SJSA1 (cell line): ENCODE data around the gene HCST. TPM values are rescaled to one million over a fixed set of nuclear protein-coding genes. Genes with fewer than 3 reads are reported as not detected.
A peak's percentile ranks its signal among the peaks of the same experiment; 100 is the strongest.

ENCODE experiments used
- DNase-seq, 2 experiments: peaks; one replicate each; pipeline ENCODE4 v3.0.0-alpha.2; 2015 to 2020; ENCODE audit warnings: low spot score in 2 of 2, low read depth in 1 of 2
- H3K27ac ChIP-seq: fragments of 250-450 bp; sonication (Bioruptor Pico); 2 replicates; pipeline ENCODE4 v1.5.1; 2020; ENCODE audit warnings: mild to moderate bottlenecking, moderate library complexity
- H3K27me3 ChIP-seq: fragments of 250-450 bp; sonication (Bioruptor Pico); replicated peaks from 2 replicates; pipeline ENCODE4 v1.5.1; 2020; ENCODE audit warnings: mild to moderate bottlenecking, moderate library complexity
- H3K36me3 ChIP-seq: fragments of 250-450 bp; sonication (Bioruptor Pico); 2 replicates; pipeline ENCODE4 v1.5.1; 2020; ENCODE audit warnings: mild to moderate bottlenecking
- H3K4me1 ChIP-seq: fragments of 250-450 bp; sonication (Bioruptor Pico); replicated peaks from 2 replicates; pipeline ENCODE4 v1.6.1; 2021; ENCODE audit warnings: mild to moderate bottlenecking
- H3K4me3 ChIP-seq: fragments of 250-450 bp; sonication (Bioruptor Pico); 2 replicates; pipeline ENCODE4 v1.5.1; 2020; ENCODE audit warnings: mild to moderate bottlenecking
- H3K9me3 ChIP-seq: fragments of 250-450 bp; sonication (Bioruptor Pico); replicated peaks from 2 replicates; pipeline ENCODE4 v1.5.1; 2020; ENCODE audit warnings: mild to moderate bottlenecking
- total RNA-seq: library from RNA; depleted of rRNA; stranded (reverse); fragments of >200 nt; shearing (Covaris generic); gene quantifications from 2 replicates; pipeline ENCODE4 v1.2.3, GENCODE V29; 2014; rRNA removed

The HCST gene, protein sequence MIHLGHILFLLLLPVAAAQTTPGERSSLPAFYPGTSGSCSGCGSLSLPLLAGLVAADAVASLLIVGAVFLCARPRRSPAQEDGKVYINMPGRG
- 9.1 TPM in 1 of 2 replicates, not detected in the other for total RNA-seq

GRCh38 chr19:35901854-35902661, at the start of gene HCST:
Gene HCST, plus strand, starts transcription at chr19:35902529. Its CDS starts 65 bp downstream, at chr19:35902594.
- Histone ChIP-seq H3K4me1 (peaks cover 25% of the 10 kb centered on the region), H3K27me3 (no peaks in the 10 kb centered on the region), H3K9me3 (no peaks in the 10 kb centered on the region), H3K4me3 (no peak within 1 kb of the TSS), H3K36me3 (peaks cover 10% of the 10 kb centered on the region; the same call in 1 of the 2 replicates), H3K27ac (peak within 1 kb of the TSS; percentile 39)
- no peak for DNase-seq

GRCh38 chr19:35853038-35853756, 49.1 kb upstream of the HCST start:
- Histone ChIP-seq H3K27ac (no peak overlapping the region), H3K4me3 (no peak overlapping the region), H3K27me3 (peaks cover 51% of the 10 kb centered on the region), H3K9me3 (no peaks in the 10 kb centered on the region), H3K4me1 (no peaks in the 10 kb centered on the region), H3K36me3 (no peaks in the 10 kb centered on the region)
- no peak for DNase-seq

DNA sequence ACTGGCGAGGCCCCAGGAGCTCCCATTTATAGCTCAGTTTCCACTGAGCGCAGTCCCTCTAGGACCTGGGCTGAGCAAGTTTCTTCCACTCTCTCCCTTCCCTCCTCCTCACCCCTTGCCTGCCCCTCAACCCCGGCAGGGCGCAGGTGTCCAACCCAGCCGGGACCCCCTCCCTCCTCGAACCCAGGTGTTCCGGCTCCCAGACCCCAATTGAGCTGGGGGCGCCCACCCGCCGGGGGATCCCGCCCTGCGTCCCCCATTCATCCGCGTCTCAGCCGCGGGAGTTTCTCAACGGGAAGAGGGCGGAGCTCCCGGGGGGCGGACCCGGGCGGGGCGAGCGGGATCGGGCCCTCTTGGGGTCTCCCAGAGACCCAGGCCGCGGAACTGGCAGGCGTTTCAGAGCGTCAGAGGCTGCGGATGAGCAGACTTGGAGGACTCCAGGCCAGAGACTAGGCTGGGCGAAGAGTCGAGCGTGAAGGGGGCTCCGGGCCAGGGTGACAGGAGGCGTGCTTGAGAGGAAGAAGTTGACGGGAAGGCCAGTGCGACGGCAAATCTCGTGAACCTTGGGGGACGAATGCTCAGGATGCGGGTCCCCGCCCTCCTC, 45.7 kb upstream of the HCST start, which contains the start of gene KIRREL2:
Gene KIRREL2 (plus strand): TSS at position 366 of the 604 bp plus-strand sequence. CDS start 209 bp downstream, at position 575.
- Histone ChIP-seq H3K4me1 (no peaks in the 10 kb centered on the region), H3K27ac (no peak within 1 kb of the TSS), H3K4me3 (no peak within 1 kb of the TSS), H3K27me3 (peaks cover 79% of the 10 kb centered on the region), H3K36me3 (no peaks in the 10 kb centered on the region), H3K9me3 (no peaks in the 10 kb centered on the region)
- DNase-seq: no peak

GRCh38 chr19:35858311-35858710, 44.0 kb upstream of the HCST start:
- Histone ChIP-seq H3K27ac (no peak overlapping the region), H3K4me3 (no peak overlapping the region), H3K9me3 (no peaks in the 10 kb centered on the region), H3K27me3 (peaks cover 75% of the 10 kb centered on the region), H3K4me1 (no peaks in the 10 kb centered on the region), H3K36me3 (no peaks in the 10 kb centered on the region)
- DNase-seq: no peak

GRCh38 chr19:35859414-35859813, 42.9 kb upstream of the HCST start:
- H3K27ac ChIP-seq: no peak overlapping the region
- H3K9me3 ChIP-seq: no peaks in the 10 kb centered on the region
- H3K36me3 ChIP-seq: no peaks in the 10 kb centered on the region
- DNase-seq: no peak
- no peak overlapping the region for H3K4me3 ChIP-seq
- peaks cover 71% of the 10 kb centered on the region for H3K27me3 ChIP-seq
- no peaks in the 10 kb centered on the region for H3K4me1 ChIP-seq

DNA sequence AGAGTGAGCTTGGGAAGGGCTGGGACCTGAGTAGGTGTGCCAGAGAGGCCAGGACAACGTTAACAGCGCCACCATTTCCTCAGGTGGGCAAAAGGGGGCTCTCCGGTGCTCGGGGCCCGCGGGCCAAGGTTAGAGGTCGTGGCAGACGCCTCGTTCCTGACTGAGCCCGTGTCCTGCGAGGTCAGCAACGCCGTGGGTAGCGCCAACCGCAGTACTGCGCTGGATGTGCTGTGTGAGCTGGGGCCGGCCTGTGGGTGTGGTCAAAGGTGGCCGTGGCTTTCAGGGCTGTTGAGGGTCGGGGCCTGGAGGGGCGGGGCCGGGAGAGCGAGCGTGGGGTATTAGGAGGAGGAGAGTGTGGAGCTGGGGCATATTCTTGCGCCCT, 41.9 kb upstream of the HCST start:
- Histone ChIP-seq H3K9me3 (no peaks in the 10 kb centered on the region), H3K4me1 (no peaks in the 10 kb centered on the region), H3K27ac (no peak overlapping the region), H3K36me3 (no peaks in the 10 kb centered on the region), H3K4me3 (no peak overlapping the region), H3K27me3 (peaks cover 61% of the 10 kb centered on the region)
- DNase-seq: no peak

DNA sequence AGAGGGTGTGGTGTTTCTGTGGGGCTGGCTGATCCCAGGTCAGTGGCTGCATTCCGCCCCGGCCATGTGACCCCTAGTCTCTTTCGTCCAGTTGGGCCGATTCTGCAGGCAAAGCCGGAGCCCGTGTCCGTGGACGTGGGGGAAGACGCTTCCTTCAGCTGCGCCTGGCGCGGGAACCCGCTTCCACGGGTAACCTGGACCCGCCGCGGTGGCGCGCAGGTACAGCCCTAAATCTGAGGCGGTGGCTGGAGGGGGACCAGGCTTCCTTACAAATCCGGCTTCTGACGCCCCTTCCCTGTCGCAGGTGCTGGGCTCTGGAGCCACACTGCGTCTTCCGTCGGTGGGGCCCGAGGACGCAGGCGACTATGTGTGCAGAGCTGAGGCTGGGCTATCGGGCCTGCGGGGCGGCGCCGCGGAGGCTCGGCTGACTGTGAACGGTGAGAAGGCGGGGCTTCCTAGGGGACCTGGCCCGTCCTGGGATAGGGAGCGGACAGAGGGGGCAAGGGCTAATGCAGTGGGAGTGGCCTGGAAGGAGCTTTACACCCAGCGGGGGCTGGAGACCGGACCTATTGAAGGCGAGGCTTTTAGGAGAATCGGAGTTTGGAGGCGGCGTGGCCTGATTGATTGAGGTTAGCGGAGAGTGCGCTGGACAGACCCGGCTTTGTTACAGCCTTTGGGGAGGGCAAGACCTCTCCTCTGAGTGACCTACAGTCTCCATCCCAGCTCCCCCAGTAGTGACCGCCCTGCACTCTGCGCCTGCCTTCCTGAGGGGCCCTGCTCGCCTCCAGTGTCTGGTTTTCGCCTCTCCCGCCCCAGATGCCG, 41.3 kb upstream of the HCST start:
- H3K9me3 ChIP-seq: no peaks in the 10 kb centered on the region
- DNase-seq: no peak
- H3K27me3 ChIP-seq: peaks cover 57% of the 10 kb centered on the region
- no peak overlapping the region for H3K4me3 ChIP-seq
- no peaks in the 10 kb centered on the region for H3K36me3 ChIP-seq
- H3K4me1 ChIP-seq: no peaks in the 10 kb centered on the region
- no peak overlapping the region for H3K27ac ChIP-seq

GRCh38 chr19:35861640-35862160, 40.6 kb upstream of the HCST start:
- Histone ChIP-seq H3K36me3 (no peaks in the 10 kb centered on the region), H3K9me3 (no peaks in the 10 kb centered on the region), H3K4me1 (no peaks in the 10 kb centered on the region), H3K27ac (no peak overlapping the region), H3K4me3 (no peak overlapping the region), H3K27me3 (peaks cover 50% of the 10 kb centered on the region)
- DNase-seq: no peak

- H3K27ac ChIP-seq: no peak overlapping the region
- no peaks in the 10 kb centered on the region for H3K36me3 ChIP-seq
- no peak for DNase-seq
- H3K27me3 ChIP-seq: peaks cover 45% of the 10 kb centered on the region
- no peaks in the 10 kb centered on the region for H3K4me1 ChIP-seq
- H3K9me3 ChIP-seq: no peaks in the 10 kb centered on the region
- no peak overlapping the region for H3K4me3 ChIP-seq
Observed at GRCh38 chr19:35862528-35862927, 39.8 kb upstream of the HCST start.

DNA sequence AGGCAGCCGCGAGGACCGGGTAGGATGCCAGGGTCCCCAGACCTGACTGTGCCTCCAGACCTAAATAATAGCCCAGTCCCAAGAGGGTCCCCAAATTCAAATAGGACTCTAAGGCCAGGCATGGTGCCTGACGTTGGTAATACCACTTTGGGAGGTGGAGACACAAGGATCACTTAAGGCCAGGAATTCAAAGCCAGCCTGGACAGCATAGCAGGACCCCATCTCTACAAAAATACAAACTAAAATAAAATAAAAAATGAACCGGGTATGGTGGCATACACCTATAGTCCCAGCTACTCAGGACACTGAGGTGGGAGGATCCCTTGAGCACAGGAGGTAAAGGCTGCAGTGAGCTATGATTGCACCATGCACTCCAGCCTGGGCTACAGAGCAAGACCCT, 39.3 kb upstream of the HCST start:
- Histone ChIP-seq H3K9me3 (no peaks in the 10 kb centered on the region), H3K4me3 (no peak overlapping the region), H3K4me1 (peaks cover 1% of the 10 kb centered on the region), H3K36me3 (no peaks in the 10 kb centered on the region), H3K27me3 (peaks cover 48% of the 10 kb centered on the region), H3K27ac (no peak overlapping the region)
- no peak for DNase-seq

DNA sequence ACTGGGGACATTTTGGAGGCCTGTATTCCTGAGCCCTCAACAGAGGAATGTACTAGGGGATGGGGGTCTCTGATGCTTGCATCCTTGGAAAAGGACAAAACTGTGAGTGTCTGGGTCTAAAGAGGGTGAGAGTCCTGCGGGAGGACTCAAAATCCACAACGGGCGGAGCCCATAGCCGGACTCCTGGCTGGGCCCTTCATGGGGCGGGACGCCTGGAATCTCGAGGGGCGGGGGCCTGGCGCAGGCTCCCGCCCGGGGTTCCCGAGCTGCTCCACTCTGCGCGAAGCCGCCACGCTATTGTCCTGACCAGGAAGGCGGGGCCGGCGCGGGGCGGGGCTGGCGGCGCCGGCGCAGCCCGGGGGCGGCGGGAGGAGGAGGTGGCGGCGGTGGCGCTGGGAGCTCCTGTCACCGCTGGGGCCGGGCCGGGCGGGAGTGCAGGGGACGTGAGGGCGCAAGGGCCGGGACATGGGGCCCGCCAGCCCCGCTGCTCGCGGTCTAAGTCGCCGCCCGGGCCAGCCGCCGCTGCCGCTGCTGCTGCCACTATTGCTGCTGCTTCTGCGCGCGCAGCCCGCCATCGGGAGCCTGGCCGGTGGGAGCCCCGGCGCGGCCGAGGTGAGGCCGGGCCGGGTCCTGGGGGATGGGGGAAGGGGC, 34.0 kb upstream of the HCST start, which contains the start of gene APLP1:
Gene APLP1 (plus strand): TSS at position 403 of the 651 bp plus-strand sequence. CDS start 63 bp downstream, at position 466.
- DNase-seq: peak; percentile 25 to 68
- H3K36me3 ChIP-seq: no peaks in the 10 kb centered on the region
- peaks cover 17% of the 10 kb centered on the region; the same call in 1 of the 2 replicates for H3K27me3 ChIP-seq
- no peaks in the 10 kb centered on the region for H3K9me3 ChIP-seq
- H3K27ac ChIP-seq: no peak within 1 kb of the TSS
- H3K4me3 ChIP-seq: peak within 1 kb of the TSS; percentile 44
- H3K4me1 ChIP-seq: peaks cover 20% of the 10 kb centered on the region

- peaks cover 20% of the 10 kb centered on the region for H3K4me1 ChIP-seq
- peak overlapping the region; percentile 44 for H3K4me3 ChIP-seq
- H3K36me3 ChIP-seq: no peaks in the 10 kb centered on the region
- no peak overlapping the region for H3K27ac ChIP-seq
- peaks cover 17% of the 10 kb centered on the region; the same call in 1 of the 2 replicates for H3K27me3 ChIP-seq
- H3K9me3 ChIP-seq: no peaks in the 10 kb centered on the region
- no peak for DNase-seq
Observed at GRCh38 chr19:35868823-35869326, 33.5 kb upstream of the HCST start.
